RPMI7951 (cell line): ENCODE data around the gene SLC8A1. TPM values are rescaled to one million over a fixed set of nuclear protein-coding genes. Genes with fewer than 3 reads are reported as not detected.

Experiments
- DNase-seq: peaks from one replicate; pipeline ENCODE4 v3.0.0-alpha.2; 2012; ENCODE audit warnings: low read depth
- total RNA-seq: library from RNA; depleted of rRNA; stranded (reverse); fragments of >200 nt; shearing (Covaris generic); gene quantifications from 2 replicates; pipeline ENCODE4 v1.2.3, GENCODE V29; 2014

The SLC8A1 gene
- total RNA-seq, 1 experiment from 2014 or later: 6.4 TPM

GRCh38 chr2:40458271-40458794 is 6.4 kb upstream of the SLC8A1 start:
- no peak for DNase-seq

DNA sequence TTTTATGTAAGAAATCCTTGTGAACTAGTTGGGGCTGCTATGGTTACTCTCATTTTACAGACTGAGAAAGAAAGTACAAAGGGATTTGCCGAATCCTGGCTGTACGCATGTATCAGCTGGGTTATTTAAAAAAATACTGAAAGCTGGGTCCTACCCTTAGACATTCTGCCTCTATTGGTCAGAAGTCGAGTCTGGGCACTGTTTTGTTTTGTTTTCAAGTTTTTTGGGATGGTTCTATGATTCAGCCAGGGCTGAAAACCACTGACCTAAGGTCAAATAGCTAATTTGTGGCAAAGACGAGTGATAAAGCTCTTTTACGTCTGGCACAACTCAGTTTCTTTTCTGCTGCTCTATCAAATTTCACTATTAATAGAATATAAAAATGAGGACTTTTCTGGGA is 5.9 kb upstream of the SLC8A1 start:
- peak; percentile 77 for DNase-seq

- DNase-seq: no peak
These were observed 5.5 kb upstream of the SLC8A1 start for GRCh38 chr2:40457366-40457765.

DNA sequence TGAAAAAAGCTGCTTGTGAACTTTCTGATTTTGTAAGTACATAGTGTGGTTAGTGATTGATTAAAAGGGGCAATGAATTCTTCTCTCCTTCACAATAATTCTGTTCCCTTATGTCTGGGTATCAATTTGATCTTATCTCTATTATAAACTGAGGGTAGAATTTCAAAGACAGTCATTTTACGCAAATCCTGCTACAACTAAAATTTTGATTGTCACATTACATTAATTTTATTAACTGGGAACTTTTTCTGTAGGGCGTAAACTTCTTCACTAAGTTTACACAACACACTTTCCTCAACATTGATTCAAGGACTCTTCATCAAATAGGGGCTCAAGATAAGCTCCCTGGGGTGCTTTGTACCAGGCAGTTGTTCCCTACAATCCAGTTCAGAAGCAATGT is 5.0 kb upstream of the SLC8A1 start:
- DNase-seq: no peak

- peak; percentile 42 for DNase-seq
These were observed 3.8 kb upstream of the SLC8A1 start for GRCh38 chr2:40455661-40456060.

- no peak for DNase-seq
These were observed 2.4 kb upstream of the SLC8A1 start for GRCh38 chr2:40454321-40454720.

- no peak for DNase-seq
These were observed 896 bp upstream of the SLC8A1 start for GRCh38 chr2:40452786-40453185.

DNA sequence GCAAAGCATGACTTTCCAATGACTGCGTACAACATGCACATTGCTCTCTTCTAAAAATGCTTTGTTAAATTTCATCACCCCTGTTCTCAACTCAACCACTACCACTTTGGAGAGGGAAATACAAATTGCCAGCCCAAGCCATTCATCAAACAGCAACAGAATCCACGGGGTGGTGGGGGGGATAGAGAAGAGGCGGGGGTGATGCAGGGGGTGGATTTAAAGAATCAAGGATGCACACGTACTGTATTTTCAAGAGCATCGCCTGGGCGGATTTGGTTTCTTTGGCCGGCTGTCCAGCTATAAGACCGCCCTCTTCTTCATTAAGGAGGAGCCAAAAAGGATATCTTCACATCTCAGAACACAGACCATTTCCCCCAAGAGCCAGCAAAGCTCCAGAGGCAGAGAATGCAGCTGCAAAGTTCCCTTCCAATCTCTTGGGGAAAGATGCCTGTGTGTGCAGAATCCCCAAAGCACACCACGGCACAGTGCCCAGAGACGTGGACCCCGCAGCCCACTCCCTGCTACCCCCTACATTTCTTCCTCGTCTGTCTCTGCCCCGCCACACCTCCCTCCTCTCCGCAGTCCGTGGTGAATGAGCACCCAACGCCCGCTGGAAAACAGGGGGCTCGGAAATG is 977 bp downstream of the SLC8A1 start:
- DNase-seq: peak; percentile 79

- DNase-seq: peak; percentile 41
These were observed 1.7 kb downstream of the SLC8A1 start for GRCh38 chr2:40450066-40450795.

- peak; percentile 61 for DNase-seq
These were observed 3.3 kb downstream of the SLC8A1 start for GRCh38 chr2:40448476-40449079.

DNA sequence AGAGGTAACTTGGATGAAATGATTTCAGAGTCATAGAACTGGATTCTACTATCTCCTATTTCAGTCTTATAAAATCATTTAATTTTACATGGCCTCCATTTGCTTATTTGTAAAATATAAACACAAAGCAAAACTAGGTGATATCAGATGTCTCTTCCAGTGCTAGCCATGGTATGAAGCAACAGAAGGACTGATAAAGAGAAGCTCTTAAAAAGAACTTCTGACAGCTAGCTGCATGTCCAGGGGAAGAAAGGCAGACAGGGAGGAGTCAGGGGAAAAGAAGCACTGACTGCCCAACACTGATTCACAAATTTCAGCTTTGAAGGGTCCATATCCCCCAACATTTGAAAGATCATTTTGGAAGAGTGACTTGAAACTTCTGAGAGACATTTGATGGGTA is 6.4 kb downstream of the SLC8A1 start:
- no peak for DNase-seq

DNA sequence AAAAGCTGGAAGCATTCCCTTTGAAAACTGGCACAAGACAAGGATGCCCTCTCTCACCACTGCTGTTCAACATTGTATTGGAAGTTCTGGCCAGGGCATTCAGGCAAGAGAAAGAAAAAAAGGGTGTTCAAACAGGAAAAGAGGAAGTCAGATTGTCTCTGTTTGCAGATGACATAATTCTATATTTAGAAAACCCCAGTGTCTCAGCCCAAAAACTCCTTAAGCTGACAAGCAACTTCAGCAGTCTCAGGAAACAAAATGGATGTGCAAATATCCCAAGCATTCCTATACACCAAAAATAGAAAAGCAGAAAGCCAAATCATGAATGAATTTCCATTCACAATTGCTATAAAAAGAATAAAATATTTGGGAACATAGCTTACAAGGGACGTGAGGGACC is 11.1 kb downstream of the SLC8A1 start:
- DNase-seq: no peak

DNA sequence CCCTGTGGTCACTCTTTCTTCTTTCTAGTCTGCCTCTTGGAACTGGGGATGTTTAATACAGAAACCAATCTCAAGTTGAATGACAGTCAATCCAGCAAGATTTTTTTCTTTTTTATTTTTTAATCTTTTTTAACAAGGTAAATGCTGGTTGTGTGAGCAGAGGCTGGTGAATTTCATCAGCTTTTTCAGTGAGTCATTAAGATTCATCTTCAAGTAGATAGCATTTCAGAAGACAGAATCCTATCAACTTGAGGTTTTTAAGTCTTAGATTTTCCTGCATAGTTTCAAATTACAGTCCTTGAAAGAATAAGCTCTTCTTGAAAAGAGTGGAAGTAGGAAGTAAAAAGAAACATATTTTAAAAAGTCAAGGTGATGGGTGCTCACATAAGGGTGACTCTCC is 12.4 kb downstream of the SLC8A1 start:
- no peak for DNase-seq

DNA sequence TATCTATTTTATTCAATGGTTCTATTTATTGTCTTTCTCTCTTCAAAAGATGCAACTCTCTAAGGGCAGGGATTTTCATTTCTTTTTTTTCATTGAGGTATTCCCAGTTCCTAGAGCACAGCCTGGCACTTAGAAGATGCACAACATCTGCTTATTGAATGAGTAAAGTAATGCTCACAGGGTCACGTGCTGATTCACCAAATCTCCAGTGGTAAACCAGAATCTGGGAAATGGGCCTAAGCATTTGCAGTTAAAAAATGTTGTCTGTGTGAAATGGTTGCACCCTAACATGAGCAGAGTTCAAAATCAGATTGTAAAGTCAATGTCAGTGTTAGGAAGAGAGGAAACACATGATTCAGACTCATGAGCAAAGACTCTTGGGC is 15.8 kb downstream of the SLC8A1 start:
- peak; percentile 41 for DNase-seq

GRCh38 chr2:40435426-40436092 is 16.3 kb downstream of the SLC8A1 start:
- no peak for DNase-seq

DNA sequence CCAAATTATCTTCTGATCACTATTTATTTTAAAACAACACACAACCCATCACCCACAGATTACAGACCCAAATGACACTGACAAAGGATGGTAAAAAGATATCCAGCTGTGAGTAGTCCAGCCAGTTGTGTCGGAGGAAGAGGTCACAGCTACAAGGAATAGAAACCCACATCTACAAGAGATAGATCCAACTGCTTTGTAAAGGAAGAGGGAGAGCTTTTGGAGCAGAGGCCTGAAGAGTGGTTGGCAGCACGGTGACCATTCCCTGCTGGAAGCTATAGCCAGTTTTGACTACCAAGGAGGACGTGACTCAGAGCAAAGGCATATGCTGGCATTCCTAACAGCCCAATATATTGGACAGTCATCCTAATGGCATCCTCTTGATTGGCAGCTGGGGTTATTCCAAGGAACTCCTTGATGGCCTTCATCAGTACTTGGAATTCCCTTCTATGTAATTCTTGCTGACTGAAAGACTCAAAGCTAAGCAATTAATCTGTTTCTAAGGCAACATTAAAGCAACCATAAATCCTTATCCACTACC is 17.1 kb downstream of the SLC8A1 start:
- DNase-seq: peak; percentile 99

- no peak for DNase-seq
These were observed 18.2 kb downstream of the SLC8A1 start for GRCh38 chr2:40433736-40434135.

- DNase-seq: no peak
These were observed 18.9 kb downstream of the SLC8A1 start for GRCh38 chr2:40432921-40433483.

GRCh38 chr2:40431600-40431955 is 20.3 kb downstream of the SLC8A1 start:
- peak; percentile 88 for DNase-seq

- no peak for DNase-seq
These were observed 20.9 kb downstream of the SLC8A1 start for GRCh38 chr2:40430776-40431599.

GRCh38 chr2:40428439-40428838 is 23.5 kb downstream of the SLC8A1 start:
- peak; percentile 68 for DNase-seq
